ENCODE data around the gene MSANTD3. TPM values are rescaled to one million over a fixed set of nuclear protein-coding genes. Genes with fewer than 3 reads are reported as not detected.

MSANTD3 gene
- total and polyA plus RNA-seq, 2 experiments from 2014 or later = 19.7 to 34.5 TPM

DNA sequence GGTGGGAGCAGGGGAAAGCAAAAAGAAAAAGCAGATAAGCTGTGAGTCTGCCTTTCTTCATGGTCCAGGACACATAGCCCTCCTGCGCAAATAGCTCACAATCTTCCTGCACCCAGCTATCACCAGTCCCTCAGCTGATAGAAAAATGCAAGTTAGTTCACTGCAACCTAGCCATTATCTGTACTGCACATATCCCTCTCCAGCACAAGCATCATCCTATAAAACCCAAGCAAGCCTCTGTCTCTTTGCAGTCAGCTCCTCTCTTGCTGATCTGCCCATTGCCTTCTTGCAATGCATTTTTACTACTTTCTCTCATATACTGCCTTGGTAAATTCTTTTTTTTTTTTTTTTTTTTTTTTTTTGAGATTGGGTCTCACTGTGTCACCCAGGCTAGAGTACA, 20.0 kb upstream of the MSANTD3 start (continued):
- TF ChIP-seq, protein P1, sequence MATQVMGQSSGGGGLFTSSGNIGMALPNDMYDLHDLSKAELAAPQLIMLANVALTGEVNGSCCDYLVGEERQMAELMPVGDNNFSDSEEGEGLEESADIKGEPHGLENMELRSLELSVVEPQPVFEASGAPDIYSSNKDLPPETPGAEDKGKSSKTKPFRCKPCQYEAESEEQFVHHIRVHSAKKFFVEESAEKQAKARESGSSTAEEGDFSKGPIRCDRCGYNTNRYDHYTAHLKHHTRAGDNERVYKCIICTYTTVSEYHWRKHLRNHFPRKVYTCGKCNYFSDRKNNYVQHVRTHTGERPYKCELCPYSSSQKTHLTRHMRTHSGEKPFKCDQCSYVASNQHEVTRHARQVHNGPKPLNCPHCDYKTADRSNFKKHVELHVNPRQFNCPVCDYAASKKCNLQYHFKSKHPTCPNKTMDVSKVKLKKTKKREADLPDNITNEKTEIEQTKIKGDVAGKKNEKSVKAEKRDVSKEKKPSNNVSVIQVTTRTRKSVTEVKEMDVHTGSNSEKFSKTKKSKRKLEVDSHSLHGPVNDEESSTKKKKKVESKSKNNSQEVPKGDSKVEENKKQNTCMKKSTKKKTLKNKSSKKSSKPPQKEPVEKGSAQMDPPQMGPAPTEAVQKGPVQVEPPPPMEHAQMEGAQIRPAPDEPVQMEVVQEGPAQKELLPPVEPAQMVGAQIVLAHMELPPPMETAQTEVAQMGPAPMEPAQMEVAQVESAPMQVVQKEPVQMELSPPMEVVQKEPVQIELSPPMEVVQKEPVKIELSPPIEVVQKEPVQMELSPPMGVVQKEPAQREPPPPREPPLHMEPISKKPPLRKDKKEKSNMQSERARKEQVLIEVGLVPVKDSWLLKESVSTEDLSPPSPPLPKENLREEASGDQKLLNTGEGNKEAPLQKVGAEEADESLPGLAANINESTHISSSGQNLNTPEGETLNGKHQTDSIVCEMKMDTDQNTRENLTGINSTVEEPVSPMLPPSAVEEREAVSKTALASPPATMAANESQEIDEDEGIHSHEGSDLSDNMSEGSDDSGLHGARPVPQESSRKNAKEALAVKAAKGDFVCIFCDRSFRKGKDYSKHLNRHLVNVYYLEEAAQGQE (IDR thresholded peaks at IDR 0.05; ENCODE audit: unreplicated experiment) = no peak
- TF ChIP-seq EZH2phosphoT487 (IDR thresholded peaks at IDR 0.05; ENCODE audit: unreplicated experiment) = no peak
- TF ChIP-seq, protein P2, sequence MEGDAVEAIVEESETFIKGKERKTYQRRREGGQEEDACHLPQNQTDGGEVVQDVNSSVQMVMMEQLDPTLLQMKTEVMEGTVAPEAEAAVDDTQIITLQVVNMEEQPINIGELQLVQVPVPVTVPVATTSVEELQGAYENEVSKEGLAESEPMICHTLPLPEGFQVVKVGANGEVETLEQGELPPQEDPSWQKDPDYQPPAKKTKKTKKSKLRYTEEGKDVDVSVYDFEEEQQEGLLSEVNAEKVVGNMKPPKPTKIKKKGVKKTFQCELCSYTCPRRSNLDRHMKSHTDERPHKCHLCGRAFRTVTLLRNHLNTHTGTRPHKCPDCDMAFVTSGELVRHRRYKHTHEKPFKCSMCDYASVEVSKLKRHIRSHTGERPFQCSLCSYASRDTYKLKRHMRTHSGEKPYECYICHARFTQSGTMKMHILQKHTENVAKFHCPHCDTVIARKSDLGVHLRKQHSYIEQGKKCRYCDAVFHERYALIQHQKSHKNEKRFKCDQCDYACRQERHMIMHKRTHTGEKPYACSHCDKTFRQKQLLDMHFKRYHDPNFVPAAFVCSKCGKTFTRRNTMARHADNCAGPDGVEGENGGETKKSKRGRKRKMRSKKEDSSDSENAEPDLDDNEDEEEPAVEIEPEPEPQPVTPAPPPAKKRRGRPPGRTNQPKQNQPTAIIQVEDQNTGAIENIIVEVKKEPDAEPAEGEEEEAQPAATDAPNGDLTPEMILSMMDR (conservative IDR thresholded peaks at IDR 0.05; ENCODE audit: low read depth in 2 of 2) = no peak
- no peak for TF ChIP-seq JUNB (IDR thresholded peaks at IDR 0.05; ENCODE audit: unreplicated experiment)
- TF ChIP-seq ZNF331 (CRISPR knock-in tag; IDR thresholded peaks at IDR 0.05; ENCODE audit: low read depth) = no peak

DNA sequence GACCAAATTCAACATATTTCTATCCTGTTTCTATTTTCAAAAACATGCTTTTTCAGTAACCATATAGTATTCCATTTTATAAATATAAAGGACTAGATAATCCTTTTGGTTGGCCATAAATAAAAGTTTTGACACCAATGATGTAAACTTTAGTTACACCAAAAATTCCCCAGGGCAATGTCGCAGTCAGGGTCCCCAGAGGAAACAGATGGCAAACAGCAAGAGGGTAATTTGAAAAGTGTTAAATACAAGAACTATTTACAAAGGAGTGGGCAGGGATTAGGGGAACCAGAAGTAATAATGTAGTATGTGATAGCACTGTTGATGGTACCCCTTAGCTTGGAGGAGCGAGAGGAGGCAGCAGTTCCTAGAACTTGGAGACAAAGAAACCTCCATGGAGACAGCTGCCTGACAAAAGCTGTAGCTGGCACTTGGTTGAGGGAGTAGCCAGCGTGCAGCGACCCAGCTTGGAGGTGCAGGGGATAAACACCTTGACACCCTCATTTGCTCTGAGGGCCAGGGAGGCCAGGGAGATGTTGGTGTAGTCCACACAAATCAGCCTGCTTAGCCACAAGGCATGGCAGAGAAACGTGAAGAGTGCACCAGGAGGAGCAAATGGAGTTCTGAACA, 18.3 kb upstream of the MSANTD3 start:
- no peak for DNase-seq (ENCODE audit: low spot score)
- no peak overlapping the region for H3K27ac ChIP-seq (ENCODE audit: low read depth)
- peaks cover 6% of the 10 kb centered on the region; the same call in 1 of the 2 replicates for H3K4me1 ChIP-seq (ENCODE audit: insufficient read depth)
- 0 out of 2 replicates have a peak, but pooled peaks cover 2% of the 10 kb centered on the region for H3K9me2 ChIP-seq (ENCODE audit: insufficient read depth)
- no peaks in the 10 kb centered on the region for H3K79me2 ChIP-seq (replicated peaks; ENCODE audit: insufficient read depth)
- no peaks in the 10 kb centered on the region for H4K20me1 ChIP-seq (replicated peaks; ENCODE audit: insufficient read depth)
- H2AFZ ChIP-seq = peak overlapping the region; percentile 9; the same call in 1 of the 2 replicates
- Mint-ChIP-seq H3K36me3 (ENCODE audit: low read depth) (peaks cover 11% of the 10 kb centered on the region; the same call in 2 of the 3 replicates), H3K4me1 (peaks cover 10% of the 10 kb centered on the region), H3K27ac (no peak overlapping the region), H3K9me3 (peaks cover 28% of the 10 kb centered on the region), H3K27me3 (ENCODE audit: insufficient read depth, low read depth, poor library complexity) (peaks cover 12% of the 10 kb centered on the region), H3K4me3 (no peak overlapping the region)
- no peak for ATAC-seq
- H3F3A ChIP-seq (replicated peaks; ENCODE audit: low read depth) = 0 out of 2 replicates have a peak, but pooled peaks cover 3% of the 10 kb centered on the region
- H3K4me3 ChIP-seq = no peak overlapping the region
- H3K27me3 ChIP-seq (ENCODE audit: insufficient read depth) = no peaks in the 10 kb centered on the region
- no peaks in the 10 kb centered on the region for H3K36me3 ChIP-seq (ENCODE audit: insufficient read depth)
- no peak overlapping the region for H3K4me2 ChIP-seq
- TF ChIP-seq, protein P3, sequence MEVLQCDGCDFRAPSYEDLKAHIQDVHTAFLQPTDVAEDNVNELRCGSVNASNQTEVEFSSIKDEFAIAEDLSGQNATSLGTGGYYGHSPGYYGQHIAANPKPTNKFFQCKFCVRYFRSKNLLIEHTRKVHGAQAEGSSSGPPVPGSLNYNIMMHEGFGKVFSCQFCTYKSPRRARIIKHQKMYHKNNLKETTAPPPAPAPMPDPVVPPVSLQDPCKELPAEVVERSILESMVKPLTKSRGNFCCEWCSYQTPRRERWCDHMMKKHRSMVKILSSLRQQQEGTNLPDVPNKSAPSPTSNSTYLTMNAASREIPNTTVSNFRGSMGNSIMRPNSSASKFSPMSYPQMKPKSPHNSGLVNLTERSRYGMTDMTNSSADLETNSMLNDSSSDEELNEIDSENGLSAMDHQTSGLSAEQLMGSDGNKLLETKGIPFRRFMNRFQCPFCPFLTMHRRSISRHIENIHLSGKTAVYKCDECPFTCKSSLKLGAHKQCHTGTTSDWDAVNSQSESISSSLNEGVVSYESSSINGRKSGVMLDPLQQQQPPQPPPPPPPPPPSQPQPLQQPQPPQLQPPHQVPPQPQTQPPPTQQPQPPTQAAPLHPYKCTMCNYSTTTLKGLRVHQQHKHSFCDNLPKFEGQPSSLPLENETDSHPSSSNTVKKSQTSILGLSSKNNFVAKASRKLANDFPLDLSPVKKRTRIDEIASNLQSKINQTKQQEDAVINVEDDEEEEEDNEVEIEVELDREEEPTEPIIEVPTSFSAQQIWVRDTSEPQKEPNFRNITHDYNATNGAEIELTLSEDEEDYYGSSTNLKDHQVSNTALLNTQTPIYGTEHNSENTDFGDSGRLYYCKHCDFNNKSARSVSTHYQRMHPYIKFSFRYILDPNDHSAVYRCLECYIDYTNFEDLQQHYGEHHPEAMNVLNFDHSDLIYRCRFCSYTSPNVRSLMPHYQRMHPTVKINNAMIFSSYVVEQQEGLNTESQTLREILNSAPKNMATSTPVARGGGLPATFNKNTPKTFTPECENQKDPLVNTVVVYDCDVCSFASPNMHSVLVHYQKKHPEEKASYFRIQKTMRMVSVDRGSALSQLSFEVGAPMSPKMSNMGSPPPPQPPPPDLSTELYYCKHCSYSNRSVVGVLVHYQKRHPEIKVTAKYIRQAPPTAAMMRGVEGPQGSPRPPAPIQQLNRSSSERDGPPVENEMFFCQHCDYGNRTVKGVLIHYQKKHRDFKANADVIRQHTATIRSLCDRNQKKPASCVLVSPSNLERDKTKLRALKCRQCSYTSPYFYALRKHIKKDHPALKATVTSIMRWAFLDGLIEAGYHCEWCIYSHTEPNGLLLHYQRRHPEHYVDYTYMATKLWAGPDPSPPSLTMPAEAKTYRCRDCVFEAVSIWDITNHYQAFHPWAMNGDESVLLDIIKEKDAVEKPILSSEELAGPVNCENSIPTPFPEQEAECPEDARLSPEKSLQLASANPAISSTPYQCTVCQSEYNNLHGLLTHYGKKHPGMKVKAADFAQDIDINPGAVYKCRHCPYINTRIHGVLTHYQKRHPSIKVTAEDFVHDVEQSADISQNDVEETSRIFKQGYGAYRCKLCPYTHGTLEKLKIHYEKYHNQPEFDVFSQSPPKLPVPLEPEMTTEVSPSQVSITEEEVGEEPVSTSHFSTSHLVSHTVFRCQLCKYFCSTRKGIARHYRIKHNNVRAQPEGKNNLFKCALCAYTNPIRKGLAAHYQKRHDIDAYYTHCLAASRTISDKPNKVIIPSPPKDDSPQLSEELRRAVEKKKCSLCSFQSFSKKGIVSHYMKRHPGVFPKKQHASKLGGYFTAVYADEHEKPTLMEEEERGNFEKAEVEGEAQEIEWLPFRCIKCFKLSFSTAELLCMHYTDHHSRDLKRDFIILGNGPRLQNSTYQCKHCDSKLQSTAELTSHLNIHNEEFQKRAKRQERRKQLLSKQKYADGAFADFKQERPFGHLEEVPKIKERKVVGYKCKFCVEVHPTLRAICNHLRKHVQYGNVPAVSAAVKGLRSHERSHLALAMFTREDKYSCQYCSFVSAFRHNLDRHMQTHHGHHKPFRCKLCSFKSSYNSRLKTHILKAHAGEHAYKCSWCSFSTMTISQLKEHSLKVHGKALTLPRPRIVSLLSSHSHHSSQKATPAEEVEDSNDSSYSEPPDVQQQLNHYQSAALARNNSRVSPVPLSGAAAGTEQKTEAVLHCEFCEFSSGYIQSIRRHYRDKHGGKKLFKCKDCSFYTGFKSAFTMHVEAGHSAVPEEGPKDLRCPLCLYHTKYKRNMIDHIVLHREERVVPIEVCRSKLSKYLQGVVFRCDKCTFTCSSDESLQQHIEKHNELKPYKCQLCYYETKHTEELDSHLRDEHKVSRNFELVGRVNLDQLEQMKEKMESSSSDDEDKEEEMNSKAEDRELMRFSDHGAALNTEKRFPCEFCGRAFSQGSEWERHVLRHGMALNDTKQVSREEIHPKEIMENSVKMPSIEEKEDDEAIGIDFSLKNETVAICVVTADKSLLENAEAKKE (CRISPR knock-in tag; IDR thresholded peaks at IDR 0.05) = no peak
- TF ChIP-seq, protein P4, sequence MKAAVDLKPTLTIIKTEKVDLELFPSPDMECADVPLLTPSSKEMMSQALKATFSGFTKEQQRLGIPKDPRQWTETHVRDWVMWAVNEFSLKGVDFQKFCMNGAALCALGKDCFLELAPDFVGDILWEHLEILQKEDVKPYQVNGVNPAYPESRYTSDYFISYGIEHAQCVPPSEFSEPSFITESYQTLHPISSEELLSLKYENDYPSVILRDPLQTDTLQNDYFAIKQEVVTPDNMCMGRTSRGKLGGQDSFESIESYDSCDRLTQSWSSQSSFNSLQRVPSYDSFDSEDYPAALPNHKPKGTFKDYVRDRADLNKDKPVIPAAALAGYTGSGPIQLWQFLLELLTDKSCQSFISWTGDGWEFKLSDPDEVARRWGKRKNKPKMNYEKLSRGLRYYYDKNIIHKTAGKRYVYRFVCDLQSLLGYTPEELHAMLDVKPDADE (IDR thresholded peaks at IDR 0.05) = no peak
- TF ChIP-seq, protein P1 (IDR thresholded peaks at IDR 0.05; ENCODE audit: unreplicated experiment) = no peak

All from GM23338 (cell line).